ENCODE results near the gene WNT5A.

The WNT5A gene

GRCh38 chr3:55417211-55417610 is 69.9 kb downstream of the WNT5A start:
- H3K27ac ChIP-seq, result no peak overlapping the region
- TF ChIP-seq ZFX (IDR thresholded peaks at IDR 0.05; ENCODE audit: borderline replicate concordance) (no peak), CTCF (IDR thresholded peaks at IDR 0.05) (no peak)

GRCh38 chr3:55416331-55416821 is 70.7 kb downstream of the WNT5A start:
- no peak overlapping the region for H3K27ac ChIP-seq
- no peak for TF ChIP-seq CTCF (IDR thresholded peaks at IDR 0.05)

All from 22Rv1 (cell line).